K562 (cell line): Measurements from ENCODE around the gene CNRIP1. TPM values are rescaled to one million over a fixed set of nuclear protein-coding genes. Genes with fewer than 3 reads are reported as not detected.
A peak's percentile ranks its signal among the peaks of the same experiment; 100 is the strongest.

Source experiments
- ATF1 ChIP-seq, 2 experiments: fragments of 450-650 bp in 1 of 2; IDR thresholded peaks; 2 replicates each; pipeline ENCODE4 v1.6.1; 2016; ENCODE audit warnings: missing compliant biosample characterization in 1 of 2, missing genetic modification characterization in 1 of 2
- BRD4 ChIP-seq: fragments of 200-600 bp; sonication (generic); IDR thresholded peaks from 2 replicates; pipeline ENCODE4 v1.6.1; 2017; ENCODE audit warnings: inconsistent platforms
- GTF2F1 ChIP-seq: IDR thresholded peaks from 2 replicates; pipeline ENCODE4 v1.6.1; 2011; ENCODE audit warnings: low read depth, low read length, improper control_type of control experiment
- JUN ChIP-seq, 2 experiments: sonication (generic) in 1 of 2; formaldehyde crosslinking in 1 of 2; IDR thresholded peaks; 2 replicates each; pipeline versions ENCODE4 v1.6.1 to v1.8.0; 2012 to 2022; ENCODE audit warnings: borderline replicate concordance in 2 of 2, mild to moderate bottlenecking in 2 of 2, improper control_type of control experiment in 1 of 2, low read depth in 1 of 2, low read length in 1 of 2, missing genetic modification reagents in 1 of 2
- MAFG ChIP-seq: fragments of 450-650 bp; conservative IDR thresholded peaks from 2 replicates; pipeline ENCODE4 v1.6.1; 2016; ENCODE audit warnings: missing genetic modification characterization, missing compliant biosample characterization
- NR3C1 ChIP-seq: sonication (generic); formaldehyde crosslinking; IDR thresholded peaks from 2 replicates; pipeline ENCODE4 v1.8.1; 2022; ENCODE audit warnings: missing genetic modification reagents
- PTBP1 ChIP-seq: fragments of 200-400 bp; formaldehyde crosslinking; IDR thresholded peaks from 2 replicates; pipeline ENCODE4 v1.6.1; 2017; ENCODE audit warnings: low read depth, low read length
- SIRT6 ChIP-seq: IDR thresholded peaks from one replicate; pipeline ENCODE4 v1.6.1; 2012; ENCODE audit warnings: low read depth, mild to moderate bottlenecking, control low read depth, inconsistent platforms, low read length, moderate library complexity
- SMARCC2 ChIP-seq: fragments of 450-650 bp; IDR thresholded peaks from 2 replicates; pipeline ENCODE4 v1.6.1; 2017; ENCODE audit warnings: antibody characterized with exemption, moderate library complexity, mild to moderate bottlenecking, low read depth
- STAT5A ChIP-seq: IDR thresholded peaks from 2 replicates; pipeline ENCODE4 v1.6.1; 2012; ENCODE audit warnings: low read length, inconsistent platforms, borderline replicate concordance
- TARDBP ChIP-seq: fragments of 450-650 bp; IDR thresholded peaks from 2 replicates; pipeline ENCODE4 v1.6.1; 2016
- ZNF586 ChIP-seq: fragments of 450-650 bp; formaldehyde crosslinking; conservative IDR thresholded peaks from 2 replicates; pipeline ENCODE4 v1.4.0; 2020; ENCODE audit warnings: mild to moderate bottlenecking, moderate library complexity
- polyA plus RNA-seq, 8 experiments: library from polyadenylated mRNA; depleted of rRNA in 4 of 8; stranded (reverse) in 5 of 8; unstranded in 3 of 8; fragments of >200 nt; fragmentation: Nextera tagmentation in 2 of 8; fragmentation: Illumina TruSeq in 1 of 8; extraction: Ambion mirVana in 2 of 8; extraction: Trizol in 1 of 8; gene quantifications; 2 replicates each; pipeline versions ENCODE4 v1.2.1 to v1.2.3, GENCODE V29; 2011 to 2014; ENCODE audit warnings: inconsistent platforms in 1 of 8, missing spikeins in 1 of 8
- total RNA-seq, 7 experiments: library from RNA; depleted of rRNA in 6 of 7; stranded (reverse); fragments of >200 nt in 6 of 7; fragmentation: Illumina TruSeq in 2 of 7; extraction: Trizol in 2 of 7; gene quantifications; 2 replicates each; pipeline versions ENCODE4 v1.2.1 to v1.2.3, GENCODE V29; 2011 to 2021; ENCODE audit warnings: low replicate concordance in 1 of 7
- TF ChIP-seq, protein P1 (sequence below): sonication (generic); formaldehyde crosslinking; IDR thresholded peaks from 2 replicates; pipeline ENCODE4 v1.8.0; 2022; ENCODE audit warnings: mild to moderate bottlenecking, missing genetic modification reagents, borderline replicate concordance
- TF ChIP-seq, protein P2 (sequence below): sonication (generic); formaldehyde crosslinking; IDR thresholded peaks from 2 replicates; pipeline ENCODE4 v1.8.0; 2022; ENCODE audit warnings: missing genetic modification reagents, mild to moderate bottlenecking, borderline replicate concordance
- TF ChIP-seq, protein P3 (sequence below): fragments of 450-650 bp; IDR thresholded peaks from 2 replicates; pipeline ENCODE4 v1.6.1; 2016; ENCODE audit warnings: low read depth, mild to moderate bottlenecking, moderate library complexity
- TF ChIP-seq, protein P4 (sequence below): fragments of 450-650 bp; IDR thresholded peaks from 2 replicates; pipeline ENCODE4 v1.6.1; 2016; ENCODE audit warnings: mild to moderate bottlenecking

Gene CNRIP1
- total and polyA plus RNA-seq, 9 of the 15 experiments (the other 6 are each of a cell fraction or from before 2014, with no cell fraction given), result 0.59 to 2.1 (median 1.5) TPM

DNA sequence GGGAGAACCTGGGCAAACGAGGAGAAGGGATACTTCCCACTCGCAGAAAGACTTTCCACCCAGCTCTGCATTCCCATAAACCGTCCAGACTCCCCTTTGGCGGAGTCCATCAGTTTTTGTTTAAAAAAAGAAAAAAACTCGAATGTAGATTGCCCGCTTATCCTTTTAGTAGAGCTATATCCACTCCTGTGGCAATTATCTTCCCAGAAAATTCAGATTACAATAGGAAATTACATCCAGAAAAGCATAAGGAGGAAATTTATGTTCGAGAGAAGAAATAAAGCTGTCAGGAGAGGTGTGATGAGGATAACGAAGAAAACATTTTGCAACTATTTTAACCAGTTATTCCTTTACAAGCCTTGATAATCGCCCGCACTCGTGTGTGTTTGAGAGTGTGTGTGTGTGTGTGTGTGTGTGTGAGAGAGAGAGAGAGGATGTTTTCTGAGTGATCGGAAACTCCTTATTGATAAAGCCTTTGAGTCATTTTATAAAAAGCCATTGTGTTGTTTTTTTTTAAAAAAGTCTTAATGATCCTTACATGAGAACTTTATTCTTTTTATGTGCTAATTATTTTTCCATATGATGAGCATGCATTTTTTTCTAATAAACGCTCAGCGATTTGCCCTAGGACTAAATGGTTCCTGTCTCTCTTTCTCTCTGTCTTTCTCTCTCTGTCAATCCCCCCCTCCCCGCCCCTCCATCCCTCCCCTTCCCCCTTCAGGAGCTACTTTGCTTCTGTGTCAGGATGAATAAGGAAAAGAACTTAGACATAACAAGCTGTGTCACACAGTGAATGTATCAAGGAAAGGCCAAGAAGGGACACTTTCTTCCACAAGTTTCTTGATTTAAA lies 66.3 kb downstream of the CNRIP1 start (continued):
- TF ChIP-seq, protein P1, sequence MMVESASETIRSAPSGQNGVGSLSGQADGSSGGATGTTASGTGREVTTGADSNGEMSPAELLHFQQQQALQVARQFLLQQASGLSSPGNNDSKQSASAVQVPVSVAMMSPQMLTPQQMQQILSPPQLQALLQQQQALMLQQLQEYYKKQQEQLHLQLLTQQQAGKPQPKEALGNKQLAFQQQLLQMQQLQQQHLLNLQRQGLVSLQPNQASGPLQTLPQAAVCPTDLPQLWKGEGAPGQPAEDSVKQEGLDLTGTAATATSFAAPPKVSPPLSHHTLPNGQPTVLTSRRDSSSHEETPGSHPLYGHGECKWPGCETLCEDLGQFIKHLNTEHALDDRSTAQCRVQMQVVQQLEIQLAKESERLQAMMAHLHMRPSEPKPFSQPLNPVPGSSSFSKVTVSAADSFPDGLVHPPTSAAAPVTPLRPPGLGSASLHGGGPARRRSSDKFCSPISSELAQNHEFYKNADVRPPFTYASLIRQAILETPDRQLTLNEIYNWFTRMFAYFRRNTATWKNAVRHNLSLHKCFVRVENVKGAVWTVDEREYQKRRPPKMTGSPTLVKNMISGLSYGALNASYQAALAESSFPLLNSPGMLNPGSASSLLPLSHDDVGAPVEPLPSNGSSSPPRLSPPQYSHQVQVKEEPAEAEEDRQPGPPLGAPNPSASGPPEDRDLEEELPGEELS (CRISPR knock-in tag), result no peak
- TF ChIP-seq, protein P2, sequence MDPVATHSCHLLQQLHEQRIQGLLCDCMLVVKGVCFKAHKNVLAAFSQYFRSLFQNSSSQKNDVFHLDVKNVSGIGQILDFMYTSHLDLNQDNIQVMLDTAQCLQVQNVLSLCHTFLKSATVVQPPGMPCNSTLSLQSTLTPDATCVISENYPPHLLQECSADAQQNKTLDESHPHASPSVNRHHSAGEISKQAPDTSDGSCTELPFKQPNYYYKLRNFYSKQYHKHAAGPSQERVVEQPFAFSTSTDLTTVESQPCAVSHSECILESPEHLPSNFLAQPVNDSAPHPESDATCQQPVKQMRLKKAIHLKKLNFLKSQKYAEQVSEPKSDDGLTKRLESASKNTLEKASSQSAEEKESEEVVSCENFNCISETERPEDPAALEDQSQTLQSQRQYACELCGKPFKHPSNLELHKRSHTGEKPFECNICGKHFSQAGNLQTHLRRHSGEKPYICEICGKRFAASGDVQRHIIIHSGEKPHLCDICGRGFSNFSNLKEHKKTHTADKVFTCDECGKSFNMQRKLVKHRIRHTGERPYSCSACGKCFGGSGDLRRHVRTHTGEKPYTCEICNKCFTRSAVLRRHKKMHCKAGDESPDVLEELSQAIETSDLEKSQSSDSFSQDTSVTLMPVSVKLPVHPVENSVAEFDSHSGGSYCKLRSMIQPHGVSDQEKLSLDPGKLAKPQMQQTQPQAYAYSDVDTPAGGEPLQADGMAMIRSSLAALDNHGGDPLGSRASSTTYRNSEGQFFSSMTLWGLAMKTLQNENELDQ, result no peak
- TF ChIP-seq ZNF586 (CRISPR knock-in tag) (no peak), JUN (IDR thresholded peaks at IDR 0.05; ENCODE audit: borderline replicate concordance, low read depth, low read length) (no peak), JUN (CRISPR knock-in tag; IDR thresholded peaks at IDR 0.05; ENCODE audit: borderline replicate concordance) (no peak), NR3C1 (CRISPR knock-in tag) (no peak), BRD4 (no peak), STAT5A (no peak), MAFG (tag) (peak; percentile 58), PTBP1 (no peak), SIRT6 (no peak), ATF1 (CRISPR knock-in tag; IDR thresholded peaks at IDR 0.05) (no peak), ATF1 (tag; IDR thresholded peaks at IDR 0.05) (no peak), GTF2F1 (no peak), TARDBP (no peak), SMARCC2 (0 out of 2 replicates have a peak, but pooled peaks have one; percentile 17)
- TF ChIP-seq, protein P3, sequence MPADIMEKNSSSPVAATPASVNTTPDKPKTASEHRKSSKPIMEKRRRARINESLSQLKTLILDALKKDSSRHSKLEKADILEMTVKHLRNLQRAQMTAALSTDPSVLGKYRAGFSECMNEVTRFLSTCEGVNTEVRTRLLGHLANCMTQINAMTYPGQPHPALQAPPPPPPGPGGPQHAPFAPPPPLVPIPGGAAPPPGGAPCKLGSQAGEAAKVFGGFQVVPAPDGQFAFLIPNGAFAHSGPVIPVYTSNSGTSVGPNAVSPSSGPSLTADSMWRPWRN, result no peak
- TF ChIP-seq, protein P4, sequence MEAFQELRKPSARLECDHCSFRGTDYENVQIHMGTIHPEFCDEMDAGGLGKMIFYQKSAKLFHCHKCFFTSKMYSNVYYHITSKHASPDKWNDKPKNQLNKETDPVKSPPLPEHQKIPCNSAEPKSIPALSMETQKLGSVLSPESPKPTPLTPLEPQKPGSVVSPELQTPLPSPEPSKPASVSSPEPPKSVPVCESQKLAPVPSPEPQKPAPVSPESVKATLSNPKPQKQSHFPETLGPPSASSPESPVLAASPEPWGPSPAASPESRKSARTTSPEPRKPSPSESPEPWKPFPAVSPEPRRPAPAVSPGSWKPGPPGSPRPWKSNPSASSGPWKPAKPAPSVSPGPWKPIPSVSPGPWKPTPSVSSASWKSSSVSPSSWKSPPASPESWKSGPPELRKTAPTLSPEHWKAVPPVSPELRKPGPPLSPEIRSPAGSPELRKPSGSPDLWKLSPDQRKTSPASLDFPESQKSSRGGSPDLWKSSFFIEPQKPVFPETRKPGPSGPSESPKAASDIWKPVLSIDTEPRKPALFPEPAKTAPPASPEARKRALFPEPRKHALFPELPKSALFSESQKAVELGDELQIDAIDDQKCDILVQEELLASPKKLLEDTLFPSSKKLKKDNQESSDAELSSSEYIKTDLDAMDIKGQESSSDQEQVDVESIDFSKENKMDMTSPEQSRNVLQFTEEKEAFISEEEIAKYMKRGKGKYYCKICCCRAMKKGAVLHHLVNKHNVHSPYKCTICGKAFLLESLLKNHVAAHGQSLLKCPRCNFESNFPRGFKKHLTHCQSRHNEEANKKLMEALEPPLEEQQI, result no peak
